Gastroesophageal sphincter (tissue), 4 donors: Measurements from ENCODE around the gene CRY2. TPM values are rescaled to one million over a fixed set of nuclear protein-coding genes. Genes with fewer than 3 reads are reported as not detected.
A peak's percentile ranks its signal among the peaks of the same experiment; 100 is the strongest.

Source experiments
- ATAC-seq: fragments of 150-250 bp; one replicate; pipeline ENCODE4 v1.9.1; 2016; ENCODE audit warnings: mild to moderate bottlenecking, moderate library complexity
- H3K27ac ChIP-seq, 4 donors: fragments of 200-600 bp; sonication (generic) in 3 of 4; 1 replicate in 3 of 4; 2 replicates in 1 of 4; pipeline ENCODE4 v1.5.1; 2016 to 2019
- H3K27me3 ChIP-seq: fragments of 200-600 bp; sonication (generic); one replicate; pipeline ENCODE4 v1.5.1; 2019
- H3K36me3 ChIP-seq, 2 donors: fragments of 200-600 bp; sonication (generic); one replicate each; pipeline ENCODE4 v1.5.1; 2019; ENCODE audit warnings: control low read depth in 1 of 2
- H3K4me1 ChIP-seq, 3 donors: fragments of 200-600 bp; sonication (generic); 1 replicate in 2 of 3; 2 replicates in 1 of 3; pipeline ENCODE4 v1.5.1; 2016 to 2019; ENCODE audit warnings: control low read depth in 2 of 3
- H3K4me3 ChIP-seq, 2 donors: fragments of 200-600 bp; sonication (generic); one replicate each; pipeline ENCODE4 v1.5.1; 2019; ENCODE audit warnings: mild to moderate bottlenecking in 1 of 2, moderate library complexity in 1 of 2
- H3K9me3 ChIP-seq, 3 donors: fragments of 200-600 bp; sonication (generic); one replicate each; pipeline ENCODE4 v1.5.1; 2017 to 2019; ENCODE audit warnings: control low read depth in 2 of 3
- EP300 ChIP-seq: sonication (generic); formaldehyde crosslinking; IDR thresholded peaks from one replicate; pipeline ENCODE4 v1.6.1; 2017; ENCODE audit warnings: antibody characterized with exemption, mild to moderate bottlenecking
- POLR2A ChIP-seq, 2 donors: fragments of 450-650 bp; IDR thresholded peaks; one replicate each; pipeline ENCODE4 v1.6.1; 2017; ENCODE audit warnings: antibody characterized with exemption in 2 of 2, mild to moderate bottlenecking in 2 of 2, moderate library complexity in 1 of 2
- POLR2AphosphoS5 ChIP-seq: sonication (generic); formaldehyde crosslinking; IDR thresholded peaks from one replicate; pipeline ENCODE4 v1.6.1; 2017; ENCODE audit warnings: antibody characterized with exemption
- WGBS, 2 donors: methylation state at CpG; one replicate each; pipeline ENCODE4 v1.1.5; 2018; ENCODE audit warnings: low coverage in 1 of 2; 5-methylcytosine and 5-hydroxymethylcytosine counted together
- total RNA-seq, 4 donors: library from RNA; depleted of rRNA; stranded (reverse); fragments of >200 nt; gene quantifications; one replicate each; pipeline ENCODE4 v1.1.0, GENCODE V29; 2016
- TF ChIP-seq, protein P1 (sequence below), 4 experiments: fragments of 200-600 bp in 2 of 4; fragments of 450-650 bp in 2 of 4; sonication (generic) in 1 of 4; IDR thresholded peaks; one replicate each; pipeline ENCODE4 v1.5.1; 2017 to 2019; ENCODE audit warnings: antibody characterized with exemption in 4 of 4, mild to moderate bottlenecking in 2 of 4, moderate library complexity in 2 of 4

CRY2 gene
- total RNA-seq, 4 donors from 2014 or later: 38.8 to 82.0 (median 47.7) TPM

DNA sequence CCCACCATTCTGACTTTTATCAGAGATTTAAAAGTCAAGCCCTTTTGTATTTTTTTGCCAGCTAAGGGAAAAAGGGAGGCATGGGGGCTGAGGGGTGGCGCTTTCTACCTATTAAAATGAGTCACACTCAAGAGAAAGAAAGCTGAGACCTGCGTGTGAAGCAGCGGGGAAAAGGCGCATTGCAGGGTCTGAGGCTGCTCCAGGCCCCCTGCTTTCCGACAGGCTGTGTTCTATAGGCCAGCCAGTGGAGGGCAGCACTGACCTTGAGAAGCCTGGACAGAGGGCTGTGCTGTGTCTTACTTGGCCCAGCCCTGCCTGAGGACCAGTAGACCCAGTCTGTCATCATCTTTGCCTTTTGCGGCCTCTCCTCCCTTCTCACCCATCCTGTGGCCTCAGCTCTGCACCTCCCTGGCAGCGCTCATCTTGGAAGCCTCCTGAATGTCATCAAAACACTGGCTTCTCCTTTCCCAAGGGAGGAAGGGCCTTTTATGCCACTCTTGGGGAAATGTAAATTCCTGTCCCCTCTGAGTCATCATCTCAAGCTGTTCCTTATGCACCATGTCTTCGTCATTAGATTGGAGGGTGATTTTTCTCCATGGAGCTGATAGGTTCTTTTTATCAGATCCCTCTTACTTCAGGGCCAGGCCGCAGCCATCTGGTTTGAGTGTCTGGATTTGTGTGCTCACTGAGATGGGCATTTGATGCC is 25.5 kb downstream of the CRY2 start:
- Histone ChIP-seq H3K9me3 (no peaks in the 10 kb centered on the region), H3K27me3 (no peaks in the 10 kb centered on the region), H3K36me3 (peaks cover 0 to 100% of the 10 kb centered on the region in 2 donors), H3K27ac (no peak overlapping the region), H3K4me3 (no peak overlapping the region), H3K4me1 (no peaks in the 10 kb centered on the region)
- WGBS, 2 donors: 64 to 81% methylated on average over 3 to 4 of the region's 9 CpGs
- ATAC-seq: peak; percentile 80
- TF ChIP-seq EP300 (no peak), POLR2A (IDR thresholded peaks at IDR 0.05) (no peak), POLR2AphosphoS5 (no peak)
- TF ChIP-seq, protein P1, sequence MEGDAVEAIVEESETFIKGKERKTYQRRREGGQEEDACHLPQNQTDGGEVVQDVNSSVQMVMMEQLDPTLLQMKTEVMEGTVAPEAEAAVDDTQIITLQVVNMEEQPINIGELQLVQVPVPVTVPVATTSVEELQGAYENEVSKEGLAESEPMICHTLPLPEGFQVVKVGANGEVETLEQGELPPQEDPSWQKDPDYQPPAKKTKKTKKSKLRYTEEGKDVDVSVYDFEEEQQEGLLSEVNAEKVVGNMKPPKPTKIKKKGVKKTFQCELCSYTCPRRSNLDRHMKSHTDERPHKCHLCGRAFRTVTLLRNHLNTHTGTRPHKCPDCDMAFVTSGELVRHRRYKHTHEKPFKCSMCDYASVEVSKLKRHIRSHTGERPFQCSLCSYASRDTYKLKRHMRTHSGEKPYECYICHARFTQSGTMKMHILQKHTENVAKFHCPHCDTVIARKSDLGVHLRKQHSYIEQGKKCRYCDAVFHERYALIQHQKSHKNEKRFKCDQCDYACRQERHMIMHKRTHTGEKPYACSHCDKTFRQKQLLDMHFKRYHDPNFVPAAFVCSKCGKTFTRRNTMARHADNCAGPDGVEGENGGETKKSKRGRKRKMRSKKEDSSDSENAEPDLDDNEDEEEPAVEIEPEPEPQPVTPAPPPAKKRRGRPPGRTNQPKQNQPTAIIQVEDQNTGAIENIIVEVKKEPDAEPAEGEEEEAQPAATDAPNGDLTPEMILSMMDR (IDR thresholded peaks at IDR 0.05): peak in 3 of 4 experiments; percentile 52 to 65 (median 55)

DNA sequence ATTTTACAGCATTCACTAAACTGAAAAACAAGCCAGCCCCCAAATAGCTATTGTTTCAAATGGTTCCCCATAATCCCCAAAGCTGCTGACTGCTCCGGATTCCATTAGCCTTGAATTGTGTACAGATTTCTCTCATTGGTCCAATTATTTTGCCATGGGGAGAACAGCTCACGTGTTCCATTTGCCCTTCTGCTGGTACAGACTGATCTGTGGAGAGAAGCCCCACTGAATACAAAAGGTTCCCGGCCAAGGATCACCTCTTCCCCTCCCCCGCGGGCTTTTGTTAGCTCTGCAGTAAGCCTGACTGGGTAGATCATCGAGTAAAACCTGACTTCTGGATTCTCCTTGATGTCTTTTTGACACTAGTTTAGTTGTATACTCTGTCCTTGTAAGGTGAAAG is 29.1 kb downstream of the CRY2 start:
- Histone ChIP-seq H3K4me3 (no peak overlapping the region), H3K27me3 (no peaks in the 10 kb centered on the region), H3K4me1 (peaks cover 0 to 6% (median 0%) of the 10 kb centered on the region in 3 donors), H3K9me3 (no peaks in the 10 kb centered on the region), H3K36me3 (peaks cover 0 to 97% of the 10 kb centered on the region in 2 donors), H3K27ac (no peak overlapping the region)
- 46 to 80% methylated on average over 1 to 5 of the region's 6 CpGs for WGBS, 2 donors
- ATAC-seq: no peak
- TF ChIP-seq, protein P1 (IDR thresholded peaks at IDR 0.05): no peak
- TF ChIP-seq EP300 (no peak), POLR2AphosphoS5 (no peak), POLR2A (IDR thresholded peaks at IDR 0.05) (no peak)

DNA sequence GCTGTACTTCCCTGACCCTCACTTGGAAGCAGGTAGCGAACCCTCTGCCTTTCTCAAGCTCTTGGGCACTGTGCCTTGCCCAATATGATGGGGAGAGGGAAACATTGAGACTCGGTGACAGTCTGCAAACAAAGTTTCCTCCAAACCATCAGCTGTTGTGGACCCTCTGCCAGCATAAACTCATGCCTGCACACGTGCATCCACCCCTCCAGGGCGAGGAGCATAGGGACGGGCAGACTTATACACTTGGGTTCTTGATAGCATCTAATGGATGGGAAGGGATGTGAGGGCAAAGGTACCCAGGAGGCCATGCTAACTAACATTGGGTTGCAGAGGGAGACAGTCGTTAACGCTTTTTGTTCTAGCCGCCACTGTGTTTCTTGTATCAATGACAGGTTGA is 29.9 kb downstream of the CRY2 start:
- H3K36me3 ChIP-seq: peaks cover 0 to 97% of the 10 kb centered on the region in 2 donors
- no peaks in the 10 kb centered on the region for H3K9me3 ChIP-seq
- TF ChIP-seq POLR2A (IDR thresholded peaks at IDR 0.05) (no peak), EP300 (no peak), POLR2AphosphoS5 (no peak)
- H3K4me1 ChIP-seq: peaks cover 0 to 8% (median 0%) of the 10 kb centered on the region in 3 donors
- WGBS, 2 donors: 90% methylated on average over 3 to 4 of the region's 8 CpGs
- H3K27me3 ChIP-seq: no peaks in the 10 kb centered on the region
- no peak overlapping the region for H3K4me3 ChIP-seq
- no peak overlapping the region for H3K27ac ChIP-seq
- ATAC-seq: no peak

DNA sequence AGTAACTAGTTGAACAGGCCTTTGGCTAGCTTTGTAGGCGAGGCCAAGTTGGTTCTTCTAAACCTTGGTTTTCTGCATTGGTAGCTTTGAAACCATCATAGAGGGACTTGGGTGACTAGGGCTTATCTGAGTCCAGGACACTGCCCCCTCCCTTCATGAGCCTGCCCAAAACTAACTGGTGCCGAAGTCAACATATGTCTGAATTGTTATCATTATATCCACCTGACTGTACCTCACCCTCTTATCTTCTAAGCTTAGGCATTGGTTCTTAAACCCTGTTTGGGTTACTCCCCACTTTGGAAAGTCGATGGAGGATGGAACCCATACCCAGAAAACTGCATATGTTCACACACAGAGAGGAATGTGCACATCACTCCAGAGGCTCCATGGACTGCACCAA is 30.6 kb downstream of the CRY2 start:
- Histone ChIP-seq H3K4me1 (peaks cover 0 to 8% (median 0%) of the 10 kb centered on the region in 3 donors), H3K36me3 (peaks cover 0 to 97% of the 10 kb centered on the region in 2 donors), H3K27ac (no peak overlapping the region), H3K4me3 (no peak overlapping the region), H3K27me3 (no peaks in the 10 kb centered on the region), H3K9me3 (no peaks in the 10 kb centered on the region)
- no peak for ATAC-seq
- 83 to 94% methylated on average over 1 to 2 of the region's 3 CpGs for WGBS, 2 donors
- TF ChIP-seq POLR2A (IDR thresholded peaks at IDR 0.05) (no peak), POLR2AphosphoS5 (no peak), EP300 (no peak)
- TF ChIP-seq, protein P1 (IDR thresholded peaks at IDR 0.05): no peak

DNA sequence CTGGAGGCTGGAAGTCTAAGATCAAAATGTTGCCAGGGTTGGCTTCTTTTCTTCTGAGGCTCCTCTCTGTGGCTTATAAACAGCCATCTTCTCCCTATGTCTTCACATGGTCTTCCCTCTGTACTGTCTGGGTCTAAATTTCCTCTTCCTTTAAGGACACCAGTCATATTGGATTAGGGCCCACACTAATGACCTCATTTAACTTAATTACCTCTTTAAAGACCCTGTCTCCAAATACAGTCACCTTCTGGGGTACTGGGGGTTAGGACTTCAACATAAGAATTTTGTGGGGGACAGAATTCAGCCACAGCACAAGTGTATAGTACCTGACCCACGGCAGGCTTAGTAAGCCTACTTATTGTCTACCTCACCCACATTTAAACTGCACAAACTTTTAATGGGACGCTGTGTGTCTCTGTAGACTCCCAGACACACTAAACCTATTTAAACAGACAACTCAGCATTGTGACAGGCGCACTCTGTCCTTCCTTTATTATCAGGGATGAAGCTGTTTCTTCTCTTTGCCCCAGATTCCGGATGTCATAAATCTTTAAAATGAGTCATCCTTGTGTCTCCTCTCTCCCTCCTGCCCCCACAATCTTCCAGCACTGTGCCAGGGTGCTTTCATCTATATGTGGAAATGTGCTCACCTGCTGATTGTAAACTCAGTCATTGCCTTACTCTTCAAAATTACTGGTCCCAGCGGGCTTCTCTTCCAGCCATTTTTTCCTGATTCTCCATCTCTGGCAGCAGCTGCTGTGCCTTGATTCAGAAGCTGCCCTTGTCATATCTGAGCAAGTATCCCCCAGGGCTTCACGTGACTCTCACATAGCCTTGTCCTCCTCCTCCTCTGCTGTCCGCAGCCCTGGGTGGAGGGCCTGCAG is 32.8 kb downstream of the CRY2 start:
- 39 to 67% methylated on average over 4 to 6 of the region's 7 CpGs for WGBS, 2 donors
- Histone ChIP-seq H3K36me3 (peaks cover 0 to 83% of the 10 kb centered on the region in 2 donors), H3K4me3 (no peak overlapping the region), H3K27me3 (no peaks in the 10 kb centered on the region), H3K4me1 (peaks cover 0 to 10% (median 0%) of the 10 kb centered on the region in 3 donors), H3K9me3 (no peaks in the 10 kb centered on the region), H3K27ac (no peak overlapping the region)
- no peak for ATAC-seq
- TF ChIP-seq, protein P1 (IDR thresholded peaks at IDR 0.05): no peak
- no peak for TF ChIP-seq EP300
- TF ChIP-seq POLR2AphosphoS5: no peak
- no peak for TF ChIP-seq POLR2A (IDR thresholded peaks at IDR 0.05)
